GM19351 (cell line): ENCODE results near the gene EFEMP1.
A peak's percentile ranks its signal among the peaks of the same experiment; 100 is the strongest.

ENCODE experiments used
- ATAC-seq: cut with Tn5 transposase; IDR thresholded peaks from one replicate; pipeline ENCODE4 v1.9.1; 2021; ENCODE audit warnings: mild to moderate bottlenecking, moderate library complexity; ENCODE audit not compliant: unreplicated experiment

The EFEMP1 gene, protein sequence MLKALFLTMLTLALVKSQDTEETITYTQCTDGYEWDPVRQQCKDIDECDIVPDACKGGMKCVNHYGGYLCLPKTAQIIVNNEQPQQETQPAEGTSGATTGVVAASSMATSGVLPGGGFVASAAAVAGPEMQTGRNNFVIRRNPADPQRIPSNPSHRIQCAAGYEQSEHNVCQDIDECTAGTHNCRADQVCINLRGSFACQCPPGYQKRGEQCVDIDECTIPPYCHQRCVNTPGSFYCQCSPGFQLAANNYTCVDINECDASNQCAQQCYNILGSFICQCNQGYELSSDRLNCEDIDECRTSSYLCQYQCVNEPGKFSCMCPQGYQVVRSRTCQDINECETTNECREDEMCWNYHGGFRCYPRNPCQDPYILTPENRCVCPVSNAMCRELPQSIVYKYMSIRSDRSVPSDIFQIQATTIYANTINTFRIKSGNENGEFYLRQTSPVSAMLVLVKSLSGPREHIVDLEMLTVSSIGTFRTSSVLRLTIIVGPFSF

GRCh38 chr2:55923091-55923981, at the start of gene EFEMP1:
Gene EFEMP1, minus strand, starts transcription at chr2:55923782. Its CDS starts 1,342 bp downstream, at chr2:55922440.
- ATAC-seq, result peak; percentile 77

DNA sequence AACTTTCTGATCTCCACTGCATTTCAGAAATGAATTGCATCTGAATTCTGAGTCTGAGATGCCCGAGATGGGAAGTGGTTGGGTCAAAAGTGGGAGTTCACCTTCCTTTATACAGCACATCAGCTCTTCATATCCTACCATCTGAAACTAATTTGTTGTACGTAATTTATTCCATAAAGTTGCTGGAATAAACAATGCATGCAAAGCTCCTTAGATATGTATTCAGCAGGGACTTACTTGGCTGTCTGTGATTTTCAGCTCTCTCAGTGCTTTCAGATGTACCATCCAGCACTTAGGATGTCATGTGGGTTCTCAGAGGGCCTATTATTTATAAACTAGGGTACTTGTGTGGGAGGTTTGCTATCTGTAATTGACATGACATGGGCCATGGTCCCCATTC, 46.9 kb upstream of the EFEMP1 start:
- no peak for ATAC-seq

DNA sequence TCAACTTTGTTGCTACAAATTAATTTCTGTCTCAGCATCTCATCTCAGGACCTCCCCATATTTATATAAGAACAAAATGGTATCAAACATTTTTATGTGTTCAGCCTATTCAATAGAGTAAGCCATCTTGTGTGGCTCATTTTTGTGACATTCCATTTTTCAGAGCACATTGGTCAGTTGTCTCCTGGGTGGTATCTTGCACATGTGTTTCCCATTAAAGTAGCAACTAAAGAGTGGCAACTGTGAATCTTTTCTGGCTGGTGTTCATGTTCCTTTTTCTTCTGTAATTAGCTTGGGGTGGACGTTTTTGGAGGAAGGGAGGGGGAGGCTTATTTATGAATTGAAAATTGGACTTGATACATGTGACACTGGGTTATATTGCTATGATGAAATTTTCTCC, 45.4 kb upstream of the EFEMP1 start:
- no peak for ATAC-seq

- ATAC-seq, result no peak
Measured at GRCh38 chr2:55966401-55967118, 43.0 kb upstream of the EFEMP1 start.

- no peak for ATAC-seq
Measured at GRCh38 chr2:55965966-55966365, 42.4 kb upstream of the EFEMP1 start.

DNA sequence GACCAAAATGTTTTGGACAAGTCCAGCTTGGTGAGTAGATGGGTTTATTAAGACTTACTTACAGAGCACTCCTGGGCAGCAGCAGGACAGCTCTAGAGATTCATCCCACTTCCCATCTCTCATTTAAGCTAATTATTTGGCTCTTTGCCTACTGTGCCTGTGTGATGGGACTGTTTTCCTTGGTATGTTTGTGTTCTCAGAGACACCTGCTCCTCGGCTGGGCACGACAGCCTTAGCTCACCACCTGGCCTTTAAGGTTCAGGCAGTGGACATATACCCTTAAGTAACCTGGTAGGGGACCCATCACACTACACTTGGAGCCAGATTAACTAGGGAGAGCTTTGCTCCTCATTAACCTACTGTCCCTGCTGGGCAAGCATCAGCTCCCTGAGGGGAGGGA, 41.7 kb upstream of the EFEMP1 start:
- ATAC-seq, result no peak

- no peak for ATAC-seq
Measured at GRCh38 chr2:55962915-55963314, 39.3 kb upstream of the EFEMP1 start.

GRCh38 chr2:55961318-55961911, 37.8 kb upstream of the EFEMP1 start:
- peak; percentile 59 for ATAC-seq

DNA sequence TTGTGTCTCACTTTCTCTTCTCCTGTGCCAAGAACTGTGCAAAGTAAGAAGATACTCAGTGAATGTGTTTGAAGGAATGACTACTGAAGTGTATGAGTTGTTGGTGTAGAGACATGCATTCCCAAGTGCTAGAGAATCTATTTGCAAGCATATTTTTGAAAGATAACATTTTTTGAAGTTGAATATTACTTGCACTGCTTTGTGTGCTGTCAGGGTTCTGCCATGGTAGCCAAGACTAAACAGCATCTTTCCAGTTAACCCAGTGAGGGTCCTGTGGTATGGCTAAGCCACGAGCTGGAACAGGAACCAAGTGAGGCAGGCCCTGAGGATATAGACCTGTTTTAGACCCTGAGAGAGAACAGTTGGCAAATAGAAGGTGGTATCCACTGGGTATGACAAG, 35.2 kb upstream of the EFEMP1 start:
- no peak for ATAC-seq

DNA sequence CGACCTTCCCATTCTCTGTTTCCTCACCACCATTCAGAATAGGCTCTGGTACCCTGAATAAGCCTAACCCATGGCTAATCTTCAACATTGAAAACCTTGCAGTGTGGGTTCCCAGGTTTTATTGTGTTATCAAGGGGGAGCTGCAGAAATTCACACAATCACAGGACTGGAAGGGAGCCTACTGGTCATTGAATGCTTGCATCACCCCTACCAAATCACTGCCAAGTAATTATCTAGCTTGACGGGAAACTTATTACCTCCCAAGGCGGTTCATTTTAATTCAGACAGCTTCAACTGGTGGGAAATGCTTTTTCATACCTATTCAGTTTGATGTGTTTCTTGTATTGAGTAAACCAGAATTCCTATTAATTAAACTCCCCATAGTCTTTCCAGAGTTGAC, 33.6 kb upstream of the EFEMP1 start:
- ATAC-seq, result no peak

DNA sequence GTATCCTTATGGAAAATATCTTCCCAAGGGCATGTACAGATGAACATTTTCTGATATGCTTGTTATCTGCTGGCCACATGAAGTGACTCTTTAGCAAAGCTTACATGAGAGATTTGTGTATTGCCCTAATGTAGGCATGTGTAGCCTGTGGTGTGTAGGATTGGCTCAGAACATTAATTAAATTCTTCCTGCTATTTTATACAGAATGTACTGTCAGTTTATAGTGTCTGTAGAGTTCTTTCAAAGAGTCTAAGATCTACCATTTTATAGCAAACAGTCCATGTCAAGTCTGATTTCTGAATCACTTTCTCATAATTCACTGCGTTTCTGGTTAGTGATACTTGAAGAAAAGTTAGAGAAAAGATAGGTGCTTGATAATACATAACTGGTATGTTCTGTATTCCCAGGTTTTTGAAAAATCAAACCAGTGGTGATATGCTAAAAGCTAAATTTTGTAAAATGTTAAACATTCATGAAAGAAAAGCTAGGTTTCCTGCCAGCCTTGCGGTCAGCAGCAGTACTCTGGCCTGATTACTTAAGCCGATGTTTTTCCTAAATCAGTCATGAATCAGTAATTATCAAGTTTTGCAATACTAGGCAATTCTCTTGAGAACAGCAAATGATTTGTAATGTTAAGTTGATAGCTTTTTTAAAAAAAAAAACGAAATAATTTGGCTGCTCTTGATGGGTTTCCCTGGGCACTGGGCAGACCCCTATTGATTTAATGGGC, 30.9 kb upstream of the EFEMP1 start:
- ATAC-seq, result no peak

DNA sequence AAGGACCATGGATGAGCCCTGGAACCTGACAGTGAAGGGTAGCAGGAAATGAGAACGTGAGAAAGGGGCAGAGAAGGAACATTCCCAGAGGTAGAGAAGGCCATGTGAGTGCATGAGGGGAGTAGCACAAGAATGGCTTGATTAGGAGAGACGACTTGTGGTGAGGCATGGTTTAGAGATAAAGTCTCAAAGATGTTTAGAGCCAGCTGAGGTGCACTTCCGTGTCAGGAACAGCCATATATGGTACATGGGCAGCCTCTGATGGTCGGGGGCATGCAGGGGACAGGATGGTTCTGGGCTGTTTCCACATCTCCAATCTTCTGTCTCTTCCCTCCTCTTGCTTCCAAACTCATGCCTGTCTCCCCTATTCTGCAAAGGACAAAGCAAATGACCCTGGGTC, 28.8 kb upstream of the EFEMP1 start:
- ATAC-seq, result no peak

DNA sequence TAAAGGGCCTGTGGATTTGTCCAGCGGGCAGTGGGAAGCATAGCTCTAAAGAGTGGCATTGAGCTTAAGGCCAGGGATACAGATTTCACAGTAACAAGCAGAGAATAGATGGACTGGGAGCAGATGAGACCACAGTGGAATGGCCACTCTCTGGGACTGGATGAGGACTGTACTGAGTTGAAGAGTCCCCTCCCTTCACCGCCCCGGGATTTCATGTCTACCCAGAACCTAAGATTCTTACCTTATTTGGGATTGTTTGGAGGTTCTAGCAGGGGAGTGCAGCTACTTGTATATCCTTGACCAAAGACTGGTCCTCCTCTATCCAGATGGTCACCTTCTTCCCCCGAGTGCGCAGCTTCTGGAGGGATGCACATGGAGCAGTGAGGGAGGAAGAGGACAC, 28.0 kb upstream of the EFEMP1 start:
- no peak for ATAC-seq

GRCh38 chr2:55949613-55950012, 26.0 kb upstream of the EFEMP1 start:
- no peak for ATAC-seq

GRCh38 chr2:55949211-55949610, 25.6 kb upstream of the EFEMP1 start:
- ATAC-seq, result no peak

GRCh38 chr2:55948176-55948923, 24.8 kb upstream of the EFEMP1 start:
- ATAC-seq, result no peak

- no peak for ATAC-seq
Measured at GRCh38 chr2:55947752-55948151, 24.2 kb upstream of the EFEMP1 start.

GRCh38 chr2:55946793-55947192, 23.2 kb upstream of the EFEMP1 start:
- ATAC-seq, result no peak

GRCh38 chr2:55943466-55943865, 19.9 kb upstream of the EFEMP1 start:
- no peak for ATAC-seq
